BJ (cell line): Measurements from ENCODE around the gene MASP2. TPM values are rescaled to one million over a fixed set of nuclear protein-coding genes. Genes with fewer than 3 reads are reported as not detected.

Source experiments
- CTCF ChIA-PET: fragments of 350-600 bp; formaldehyde crosslinking; extraction: SDS; loops from one replicate; lab custom pipeline; 2021; ENCODE audit warnings: antibody characterized with exemption, inconsistent platforms; lab: Yijun Ruan, JAX
- POLR2A ChIA-PET: fragments of 300-600 bp; sonication (Branson Sonifier 250); formaldehyde crosslinking; extraction: SDS; loops from one replicate; lab custom pipeline; 2021; ENCODE audit warnings: antibody characterized with exemption; lab: Charles Lee
- DNase-seq: peaks from one replicate; pipeline ENCODE4 v3.0.0-alpha.2; 2011; ENCODE audit warnings: low read depth
- H3K27me3 ChIP-seq: 2 replicates; pipeline ENCODE4 v1.6.0; 2011; ENCODE audit warnings: low read length; ENCODE audit not compliant: control insufficient read depth, insufficient read depth
- H3K36me3 ChIP-seq: 2 replicates; pipeline ENCODE4 v1.5.1; 2011; ENCODE audit warnings: low read length; ENCODE audit not compliant: control insufficient read depth, insufficient read depth
- H3K4me3 ChIP-seq: 2 replicates; pipeline ENCODE4 v1.5.1; 2011; ENCODE audit warnings: low read depth, mild to moderate bottlenecking, control low read depth, low read length
- polyA plus RNA-seq: library from polyadenylated mRNA; depleted of rRNA; stranded (reverse); fragments of >200 nt; gene quantifications from 2 replicates; pipeline ENCODE4 v1.2.3, GENCODE V29; 2011
- TF ChIP-seq, protein P1 (sequence below): IDR thresholded peaks from 2 replicates; pipeline ENCODE4 v1.5.1; 2011; ENCODE audit warnings: low read depth, mild to moderate bottlenecking, control low read depth, inconsistent platforms, low read length, moderate library complexity; ENCODE audit not compliant: insufficient read depth

Gene MASP2
- polyA plus RNA-seq, 1 experiment: not detected

DNA sequence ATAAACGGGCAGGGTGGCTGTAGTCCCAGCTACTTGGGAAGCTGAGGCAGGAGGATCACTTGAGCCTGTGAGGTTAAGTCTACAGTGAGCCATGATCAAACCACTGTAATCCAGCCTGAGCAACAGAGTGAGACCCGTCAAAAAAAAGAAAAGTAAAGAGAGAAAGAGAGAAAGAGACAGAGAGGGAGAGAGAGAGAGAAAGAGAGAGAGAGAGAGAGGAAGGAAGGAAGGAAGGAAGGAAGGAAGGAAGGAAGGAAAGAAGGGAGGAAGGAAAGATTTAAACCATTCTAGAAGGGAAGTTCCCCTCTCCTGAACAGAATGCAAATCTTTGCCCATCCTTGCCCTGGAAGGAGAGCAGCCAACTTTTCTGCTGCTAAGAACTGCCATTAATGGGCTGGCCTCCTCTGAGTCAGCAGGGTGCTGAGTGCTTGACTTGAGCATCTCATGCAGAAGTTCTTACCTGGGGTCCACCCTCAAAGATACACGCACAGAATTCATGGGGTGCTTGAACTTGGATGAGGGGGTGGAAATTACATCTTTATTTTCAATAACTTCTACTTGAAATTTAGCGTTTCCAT lies 59.1 kb downstream of the MASP2 start:
- POLR2A ChIA-PET: no interaction called here
- TF ChIP-seq, protein P1, sequence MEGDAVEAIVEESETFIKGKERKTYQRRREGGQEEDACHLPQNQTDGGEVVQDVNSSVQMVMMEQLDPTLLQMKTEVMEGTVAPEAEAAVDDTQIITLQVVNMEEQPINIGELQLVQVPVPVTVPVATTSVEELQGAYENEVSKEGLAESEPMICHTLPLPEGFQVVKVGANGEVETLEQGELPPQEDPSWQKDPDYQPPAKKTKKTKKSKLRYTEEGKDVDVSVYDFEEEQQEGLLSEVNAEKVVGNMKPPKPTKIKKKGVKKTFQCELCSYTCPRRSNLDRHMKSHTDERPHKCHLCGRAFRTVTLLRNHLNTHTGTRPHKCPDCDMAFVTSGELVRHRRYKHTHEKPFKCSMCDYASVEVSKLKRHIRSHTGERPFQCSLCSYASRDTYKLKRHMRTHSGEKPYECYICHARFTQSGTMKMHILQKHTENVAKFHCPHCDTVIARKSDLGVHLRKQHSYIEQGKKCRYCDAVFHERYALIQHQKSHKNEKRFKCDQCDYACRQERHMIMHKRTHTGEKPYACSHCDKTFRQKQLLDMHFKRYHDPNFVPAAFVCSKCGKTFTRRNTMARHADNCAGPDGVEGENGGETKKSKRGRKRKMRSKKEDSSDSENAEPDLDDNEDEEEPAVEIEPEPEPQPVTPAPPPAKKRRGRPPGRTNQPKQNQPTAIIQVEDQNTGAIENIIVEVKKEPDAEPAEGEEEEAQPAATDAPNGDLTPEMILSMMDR: no peak
- CTCF ChIA-PET: no interaction called here
- DNase-seq: no peak
- H3K4me3 ChIP-seq: no peak overlapping the region
- H3K36me3 ChIP-seq: no peaks in the 10 kb centered on the region
- H3K27me3 ChIP-seq: peaks cover 3% of the 10 kb centered on the region

DNA sequence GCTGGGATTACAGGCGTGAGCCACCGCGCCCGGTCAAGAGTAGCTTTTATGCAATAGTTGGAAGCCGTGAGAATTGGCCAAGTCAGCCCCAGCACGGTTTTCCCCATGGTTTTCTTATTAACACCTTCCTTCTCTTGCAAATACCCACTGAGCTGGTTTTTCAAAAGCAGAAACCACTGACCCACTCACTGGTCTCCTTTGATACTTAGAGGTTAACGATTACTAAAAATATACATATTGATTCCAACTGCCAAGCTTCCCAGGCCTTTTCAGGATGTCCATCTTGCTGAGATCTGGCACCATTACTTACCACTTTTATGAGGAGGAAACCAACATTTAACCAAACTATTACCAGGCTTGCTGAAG lies 60.5 kb downstream of the MASP2 start:
- Histone ChIP-seq H3K36me3 (no peaks in the 10 kb centered on the region), H3K27me3 (peaks cover 3% of the 10 kb centered on the region), H3K4me3 (no peak overlapping the region)
- POLR2A ChIA-PET: no interaction called here
- no peak for DNase-seq
- CTCF ChIA-PET: interaction anchor here (1.2 kb wide), 1 partner anchor 479 kb away, joined by 4 read pairs; no protein-coding TSS in a partner anchor
- TF ChIP-seq, protein P1: no peak

DNA sequence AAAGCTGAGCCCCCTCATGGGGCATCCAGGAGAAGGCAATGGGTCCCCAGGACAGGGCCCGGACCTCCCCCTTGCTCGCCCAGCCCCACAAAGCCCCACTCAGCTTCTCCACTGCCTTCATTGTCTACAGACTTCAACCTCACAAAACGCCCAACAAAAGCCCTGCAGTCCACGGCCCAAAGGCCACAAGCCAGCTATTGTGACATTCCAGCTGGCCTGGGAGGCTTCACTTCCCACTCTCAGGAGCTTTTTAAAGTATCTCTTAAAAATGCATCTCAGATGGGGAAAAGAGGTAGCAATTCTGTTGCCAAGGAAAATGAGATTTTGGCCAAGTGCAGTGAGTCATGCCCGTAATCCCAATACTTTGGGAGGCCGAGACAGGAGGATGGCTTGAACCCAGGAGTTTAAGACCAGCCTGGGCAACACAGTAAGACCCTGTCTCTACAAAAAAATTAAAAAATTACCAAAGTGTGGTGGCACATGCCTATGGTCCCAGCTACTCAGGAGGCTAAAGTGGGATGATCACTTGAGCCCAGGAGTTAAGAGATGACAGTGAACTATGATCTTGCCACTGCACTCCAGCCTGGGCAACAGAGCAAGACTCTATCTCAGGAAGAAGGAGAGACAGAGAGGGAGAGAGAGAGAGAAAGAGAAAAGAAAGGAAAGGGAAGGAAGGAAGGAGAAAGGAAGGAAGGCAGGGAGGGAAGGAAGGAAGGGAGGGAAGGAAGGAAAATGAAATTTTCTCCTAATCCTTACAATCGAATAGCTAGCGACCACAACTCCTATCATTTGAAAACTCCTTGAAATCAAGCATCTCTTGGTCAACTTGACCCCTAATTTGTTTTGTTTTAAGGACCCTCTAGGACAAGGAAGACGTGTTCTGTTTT lies 66.0 kb downstream of the MASP2 start:
- CTCF ChIA-PET: interaction anchor here (1.0 to 1.2 kb wide), 2 partner anchors 13 to 39 kb away, joined by 3 read pairs; no protein-coding TSS in a partner anchor
- peaks cover 2% of the 10 kb centered on the region; the same call in 1 of the 2 replicates for H3K27me3 ChIP-seq
- POLR2A ChIA-PET: no interaction called here
- no peaks in the 10 kb centered on the region for H3K36me3 ChIP-seq
- TF ChIP-seq, protein P1: no peak
- H3K4me3 ChIP-seq: no peak overlapping the region
- peak; percentile 62 for DNase-seq

DNA sequence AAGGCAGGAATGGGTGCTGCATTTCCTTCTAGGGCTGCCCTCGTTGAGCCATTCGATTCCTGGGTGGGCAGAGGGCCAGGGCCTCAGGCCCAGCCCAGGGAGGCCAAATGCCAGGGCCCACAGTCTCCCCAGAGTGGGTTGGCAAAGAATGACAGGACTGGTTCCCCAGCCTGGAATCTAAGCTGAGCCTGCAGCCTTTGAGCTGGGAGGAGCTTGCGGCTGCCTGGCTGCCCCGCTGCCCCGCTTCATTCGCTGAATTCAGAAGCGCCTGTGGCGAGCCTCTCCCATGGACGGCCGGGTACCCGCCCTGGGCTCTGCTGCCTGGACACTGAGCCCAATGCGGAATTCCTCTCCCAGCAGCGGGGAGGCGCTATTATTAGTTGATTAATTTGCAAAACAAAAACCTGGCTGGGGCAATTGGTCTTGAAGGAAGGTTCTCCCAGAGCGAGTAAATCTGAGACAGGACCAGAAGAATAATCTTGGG lies 66.9 kb downstream of the MASP2 start:
- no peaks in the 10 kb centered on the region for H3K36me3 ChIP-seq
- POLR2A ChIA-PET: no interaction called here
- peaks cover 2% of the 10 kb centered on the region; the same call in 1 of the 2 replicates for H3K27me3 ChIP-seq
- CTCF ChIA-PET: interaction anchor here (0.6 to 1.0 kb wide), 6 partner anchors 9 to 463 kb away, joined by 3 to 4 read pairs (median 3); no protein-coding TSS in a partner anchor
- DNase-seq: no peak
- no peak overlapping the region for H3K4me3 ChIP-seq
- TF ChIP-seq, protein P1: peak; percentile 53

DNA sequence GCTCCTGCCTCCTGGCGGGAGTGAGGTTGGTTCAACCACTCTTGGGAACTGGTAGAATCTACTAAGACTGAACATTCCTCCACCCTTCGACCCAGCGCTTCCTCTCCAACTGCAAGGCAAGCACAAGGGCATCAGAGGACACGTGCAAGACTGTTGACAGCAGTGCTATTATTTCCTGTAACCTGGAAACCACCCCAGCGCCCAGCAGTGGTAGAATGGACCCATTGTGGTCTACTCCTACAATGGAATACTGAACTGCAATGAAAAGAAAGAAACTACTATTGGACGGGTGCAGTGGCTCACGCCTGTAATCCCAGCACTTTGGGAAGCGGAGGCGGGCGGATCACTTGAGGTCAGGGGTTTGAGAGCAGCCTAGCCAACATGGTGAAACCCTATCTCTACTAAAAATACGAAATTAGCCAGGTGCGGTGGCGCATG lies 67.5 kb downstream of the MASP2 start:
- TF ChIP-seq, protein P1: no peak
- Histone ChIP-seq H3K4me3 (no peak overlapping the region), H3K36me3 (no peaks in the 10 kb centered on the region), H3K27me3 (peaks cover 2% of the 10 kb centered on the region; the same call in 1 of the 2 replicates)
- ChIA-PET CTCF (interaction anchor here (0.6 to 1.3 kb wide), 7 partner anchors 8 to 462 kb away, joined by 3 to 4 read pairs (median 3); no protein-coding TSS in a partner anchor), POLR2A (no interaction called here)
- DNase-seq: no peak
